Measurements from ENCODE around the gene TJP3.

GRCh38 chr19:3692141-3693024 is 15.8 kb upstream of the TJP3 start:
- TF ChIP-seq POLR2A (IDR thresholded peaks at IDR 0.05; ENCODE audit: low read depth, low read length) (no peak), POLR2AphosphoS5 (IDR thresholded peaks at IDR 0.05; ENCODE audit: low read depth, low read length) (no peak), TAF1 (IDR thresholded peaks at IDR 0.05; ENCODE audit: borderline replicate concordance, low read depth, low read length) (no peak)

All from GM12892 (cell line).